GM12878 (cell line): ENCODE measurements around the gene POLR3E.

Experiments used
- BHLHE40 ChIP-seq, 2 experiments: fragments of 450-650 bp in 1 of 2; IDR thresholded peaks; 2 replicates each; pipeline ENCODE4 v1.6.1; 2011 to 2017; ENCODE audit warnings: low read depth in 2 of 2, borderline replicate concordance in 1 of 2, improper control_type of control experiment in 1 of 2, low read length in 1 of 2, mild to moderate bottlenecking in 1 of 2
- BRCA1 ChIP-seq: IDR thresholded peaks from 2 replicates; pipeline ENCODE4 v1.6.1; 2011; ENCODE audit warnings: low read depth, low read length, improper control_type of control experiment
- CTCF ChIP-seq, 3 experiments: IDR thresholded peaks in 2 of 3; conservative IDR thresholded peaks in 1 of 3; 2 replicates each; pipeline ENCODE4 v1.5.1; 2011; ENCODE audit warnings: low read depth in 3 of 3, low read length in 3 of 3, mild to moderate bottlenecking in 3 of 3, control low read depth in 2 of 3, moderate library complexity in 2 of 3, inconsistent platforms in 1 of 3, mixed read lengths in 1 of 3; ENCODE audit not compliant: control insufficient read depth in 2 of 3, insufficient read depth in 1 of 3; ENCODE audit errors: extremely low read depth in 1 of 3
- E2F4 ChIP-seq: IDR thresholded peaks from 2 replicates; pipeline ENCODE4 v1.6.1; 2012; ENCODE audit warnings: low read depth, low read length, improper control_type of control experiment
- EZH2 ChIP-seq: IDR thresholded peaks from 2 replicates; pipeline ENCODE4 v1.6.1; 2012; ENCODE audit warnings: low read depth, mild to moderate bottlenecking, control low read depth, inconsistent platforms, low read length, borderline replicate concordance; ENCODE audit not compliant: control insufficient read depth
- NFYB ChIP-seq: IDR thresholded peaks from 2 replicates; pipeline ENCODE4 v1.6.1; 2011; ENCODE audit warnings: low read depth, mild to moderate bottlenecking, low read length, improper control_type of control experiment, moderate library complexity; ENCODE audit not compliant: insufficient read depth
- POLR2AphosphoS2 ChIP-seq: IDR thresholded peaks from 2 replicates; pipeline ENCODE4 v1.6.1; 2011; ENCODE audit warnings: low read depth, mild to moderate bottlenecking, low read length, improper control_type of control experiment, moderate library complexity
- RAD21 ChIP-seq: IDR thresholded peaks from 2 replicates; pipeline ENCODE4 v1.6.1; 2011; ENCODE audit warnings: mild to moderate bottlenecking, low read depth, low read length, moderate library complexity; ENCODE audit not compliant: insufficient read depth
- SP1 ChIP-seq: IDR thresholded peaks from one replicate; pipeline ENCODE4 v1.6.1; 2011; ENCODE audit warnings: low read depth, low read length
- SUZ12 ChIP-seq: fragments of 200-600 bp; sonication (generic); IDR thresholded peaks from one replicate; pipeline ENCODE4 v1.6.1; 2018; ENCODE audit warnings: antibody characterized with exemption, mild to moderate bottlenecking; ENCODE audit not compliant: unreplicated experiment
- TBL1XR1 ChIP-seq: IDR thresholded peaks from 2 replicates; pipeline ENCODE4 v1.6.1; 2012; ENCODE audit warnings: low read depth, low read length, improper control_type of control experiment
- ZBTB11 ChIP-seq: fragments of 450-650 bp; formaldehyde crosslinking; IDR thresholded peaks from 2 replicates; pipeline ENCODE4 v1.5.0; 2022; ENCODE audit warnings: mild to moderate bottlenecking, missing genetic modification characterization
- TF ChIP-seq, protein P1 (sequence below): IDR thresholded peaks from 2 replicates; pipeline ENCODE4 v1.6.1; 2012; ENCODE audit warnings: low read depth, low read length, improper control_type of control experiment

DNA sequence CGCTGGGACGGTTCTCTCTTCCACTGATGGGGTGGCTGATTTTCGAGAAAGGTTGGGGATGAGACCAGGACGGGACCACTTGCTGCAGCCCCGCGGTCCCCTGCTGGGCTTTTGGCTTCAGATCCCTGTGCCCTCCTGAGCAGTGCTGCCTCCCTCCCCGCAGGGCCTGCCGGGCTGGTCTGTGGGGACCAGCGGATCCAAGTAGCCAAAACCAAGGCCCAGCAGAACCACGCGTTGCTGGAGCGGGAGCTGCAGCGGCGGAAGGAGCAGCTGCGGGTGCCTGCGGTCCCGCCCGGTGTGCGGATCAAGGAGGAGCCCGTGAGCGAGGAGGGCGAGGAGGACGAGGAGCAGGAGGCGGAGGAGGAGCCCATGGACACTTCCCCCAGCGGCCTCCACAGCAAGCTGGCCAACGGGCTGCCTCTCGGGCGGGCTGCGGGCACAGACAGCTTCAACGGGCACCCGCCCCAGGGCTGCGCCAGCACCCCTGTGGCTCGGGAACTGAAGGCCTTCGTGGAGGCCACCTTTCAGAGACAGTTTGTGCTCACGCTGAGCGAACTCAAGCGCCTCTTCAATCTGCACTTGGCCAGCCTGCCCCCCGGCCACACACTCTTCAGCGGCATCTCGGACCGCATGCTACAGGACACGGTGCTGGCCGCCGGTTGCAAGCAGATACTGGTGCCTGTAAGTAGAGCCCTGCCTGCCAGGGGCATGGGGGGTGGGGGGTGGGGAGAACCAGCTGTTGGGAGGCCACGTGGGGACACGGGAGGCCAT is 28.6 kb downstream of the POLR3E start:
- TF ChIP-seq CTCF (IDR thresholded peaks at IDR 0.05 in 2 of 3, conservative IDR thresholded peaks at IDR 0.05 in 1 of 3; ENCODE audit: control insufficient read depth in 2 of 3, extremely low read depth in 1 of 3, insufficient read depth in 1 of 3, low read depth in 3 of 3, low read length in 3 of 3) (no peak), TBL1XR1 (no peak), ZBTB11 (no peak), RAD21 (no peak), BHLHE40 (IDR thresholded peaks at IDR 0.05; ENCODE audit: borderline replicate concordance in 1 of 2, low read depth in 2 of 2, low read length in 1 of 2) (no peak), E2F4 (no peak), POLR2AphosphoS2 (no peak), BRCA1 (no peak), EZH2 (no peak), SP1 (no peak), NFYB (no peak), SUZ12 (no peak)
- TF ChIP-seq, protein P1, sequence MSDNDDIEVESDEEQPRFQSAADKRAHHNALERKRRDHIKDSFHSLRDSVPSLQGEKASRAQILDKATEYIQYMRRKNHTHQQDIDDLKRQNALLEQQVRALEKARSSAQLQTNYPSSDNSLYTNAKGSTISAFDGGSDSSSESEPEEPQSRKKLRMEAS: no peak
